IPS DF 4.7 (cell line): Measurements from ENCODE around the gene KNOP1.

Source experiments
- DNase-seq: peaks from one replicate; pipeline ENCODE4 v3.0.0-alpha.2; 2013; ENCODE audit warnings: low spot score; ENCODE audit errors: extremely low read depth

The KNOP1 gene

GRCh38 chr16:19717741-19718623 is at the start of gene KNOP1, which contains the start of gene IQCK:
Gene KNOP1, minus strand, starts transcription at chr16:19718227. Its CDS starts 3,192 bp downstream, at chr16:19715035.
Gene IQCK, plus strand, starts transcription at chr16:19718271. Its CDS starts 36 bp downstream, at chr16:19718307.
- peak; percentile 74 for DNase-seq

- DNase-seq = no peak
These were observed 49.5 kb upstream of the KNOP1 start for GRCh38 chr16:19767497-19767896.

GRCh38 chr16:19766988-19767387 is 49.0 kb upstream of the KNOP1 start:
- no peak for DNase-seq

GRCh38 chr16:19766554-19766884 is 48.5 kb upstream of the KNOP1 start:
- DNase-seq = no peak

- no peak for DNase-seq
These were observed 48.0 kb upstream of the KNOP1 start for GRCh38 chr16:19765860-19766553.

GRCh38 chr16:19760356-19761060 is 42.5 kb upstream of the KNOP1 start:
- no peak for DNase-seq

- DNase-seq = no peak
These were observed 40.0 kb upstream of the KNOP1 start for GRCh38 chr16:19757762-19758595.

GRCh38 chr16:19757026-19757425 is 39.0 kb upstream of the KNOP1 start:
- DNase-seq = no peak

- no peak for DNase-seq
These were observed 37.2 kb upstream of the KNOP1 start for GRCh38 chr16:19755268-19755667.

GRCh38 chr16:19754644-19755036 is 36.6 kb upstream of the KNOP1 start:
- no peak for DNase-seq

- DNase-seq = no peak
These were observed 36.0 kb upstream of the KNOP1 start for GRCh38 chr16:19753815-19754643.

GRCh38 chr16:19751478-19752385 is 33.7 kb upstream of the KNOP1 start:
- DNase-seq = no peak

GRCh38 chr16:19749571-19750080 is 31.6 kb upstream of the KNOP1 start:
- no peak for DNase-seq

- no peak for DNase-seq
These were observed 30.6 kb upstream of the KNOP1 start for GRCh38 chr16:19748389-19749168.

GRCh38 chr16:19746561-19746960 is 28.5 kb upstream of the KNOP1 start:
- DNase-seq = no peak

GRCh38 chr16:19745286-19746010 is 27.4 kb upstream of the KNOP1 start:
- no peak for DNase-seq

GRCh38 chr16:19744670-19745069 is 26.6 kb upstream of the KNOP1 start:
- no peak for DNase-seq

GRCh38 chr16:19743816-19744159 is 25.8 kb upstream of the KNOP1 start:
- no peak for DNase-seq
